NCI-H748 (cell line): ENCODE measurements around the gene PUDP.

Experiments used
- DNase-seq: peaks from one replicate; lab custom pipeline; 2025; ENCODE audit not compliant: unreplicated experiment; lab: John Stamatoyannopoulos, UW

Gene PUDP

DNA sequence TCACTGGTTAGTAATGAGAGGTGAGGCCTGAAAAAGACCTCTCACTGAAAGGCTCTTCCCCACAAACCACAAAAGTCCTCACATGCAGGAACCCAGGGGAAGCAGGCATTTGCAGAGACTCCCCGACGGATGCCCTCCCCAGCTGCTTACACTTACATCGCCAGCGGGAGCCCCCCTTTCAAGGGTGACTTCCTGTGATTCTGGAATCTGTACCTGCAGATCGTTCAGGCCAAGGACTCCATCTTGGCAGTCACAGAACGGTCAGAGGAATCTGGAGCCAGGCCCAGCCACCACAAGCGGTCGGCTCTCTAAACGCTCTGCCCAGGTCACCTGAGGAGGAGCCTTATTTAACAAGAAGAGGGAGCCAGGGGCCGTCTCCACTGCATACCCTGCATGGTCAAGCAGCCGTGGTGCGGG is 71.7 kb downstream of the PUDP start:
- no peak for DNase-seq

DNA sequence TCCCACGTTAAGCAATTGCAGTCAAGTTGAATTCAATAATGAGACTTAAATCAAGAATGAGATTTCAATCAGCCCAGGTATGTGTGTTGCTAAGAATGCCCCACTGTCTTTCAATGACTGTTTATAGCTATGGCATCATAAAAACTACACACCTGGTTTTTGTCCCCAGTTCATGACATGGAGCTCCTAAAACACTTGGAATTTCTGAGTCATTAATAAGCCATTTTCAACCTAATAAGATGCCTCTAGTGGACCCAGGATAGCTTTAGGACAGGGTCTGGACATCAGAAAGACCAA is 73.1 kb downstream of the PUDP start:
- no peak for DNase-seq

DNA sequence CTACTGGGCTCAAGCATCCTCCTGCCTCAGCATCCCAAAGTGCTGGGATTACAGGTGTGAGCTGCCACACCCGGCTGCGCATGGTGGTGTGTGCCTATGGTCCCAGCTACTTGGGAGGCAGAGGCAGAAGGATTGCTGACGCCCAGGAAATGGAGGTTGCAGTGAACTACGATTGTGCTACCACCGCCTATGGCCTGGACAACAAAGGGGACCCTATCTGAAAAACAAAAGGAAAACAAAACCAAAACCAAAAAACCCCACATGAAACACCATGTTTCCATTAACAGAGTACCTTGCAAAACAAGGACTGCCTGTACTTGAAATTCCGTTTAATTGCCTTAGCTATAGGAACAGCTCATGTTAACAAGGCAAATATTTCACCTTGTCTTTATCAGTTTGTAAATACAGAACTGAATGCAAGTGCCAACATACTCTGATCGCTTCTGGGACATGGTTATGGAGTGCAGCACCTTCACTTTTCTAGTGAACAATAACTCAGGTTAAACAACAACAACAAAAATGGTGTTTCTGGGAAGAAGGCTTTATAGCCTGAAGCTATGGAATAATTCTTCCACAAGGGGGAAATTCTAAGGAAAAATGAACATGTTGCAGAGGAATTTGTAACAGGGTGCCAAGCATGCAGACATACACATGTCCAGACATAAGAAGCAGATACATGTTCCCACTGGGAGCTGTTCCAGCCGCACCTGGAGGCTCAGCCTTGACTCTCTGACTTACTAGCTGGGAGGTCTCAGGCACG is 73.6 kb downstream of the PUDP start:
- no peak for DNase-seq

DNA sequence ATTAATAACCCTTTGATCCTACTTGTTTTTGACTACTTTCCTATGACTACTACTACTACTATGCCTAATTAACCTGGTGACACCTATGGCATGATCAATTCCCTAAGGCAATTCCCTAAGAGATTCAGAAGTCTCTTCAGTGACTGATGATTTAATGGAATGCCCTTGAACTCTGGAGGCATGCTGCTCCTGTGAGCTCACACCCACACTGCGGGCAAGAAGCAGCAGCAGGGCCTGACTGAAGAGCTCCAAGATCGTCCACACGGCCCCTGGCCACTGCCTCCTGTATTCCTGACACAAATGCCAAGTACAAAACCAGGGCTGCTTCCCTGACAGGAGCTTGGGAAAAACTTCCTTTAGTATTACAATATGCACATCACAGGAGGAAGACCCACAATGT is 74.6 kb downstream of the PUDP start:
- no peak for DNase-seq

DNA sequence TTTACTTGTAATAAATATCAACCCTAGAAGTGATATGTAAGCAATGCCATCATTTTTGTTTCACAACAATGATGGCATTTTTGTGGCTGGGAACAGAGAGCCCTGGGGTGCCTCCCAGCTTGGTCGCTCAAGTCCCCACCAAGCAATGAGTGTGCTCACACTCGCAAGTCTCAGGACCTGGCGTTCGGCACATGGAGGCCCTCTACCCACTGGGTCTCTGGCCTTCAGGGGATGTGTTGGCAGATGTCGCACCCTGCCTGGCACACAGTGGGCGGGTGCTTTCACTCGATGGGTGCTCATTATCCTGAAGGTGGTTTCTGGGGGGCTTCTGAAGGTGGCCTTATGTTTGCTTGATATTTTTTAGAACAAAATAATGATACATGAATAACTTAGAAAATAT is 75.1 kb downstream of the PUDP start:
- DNase-seq, result no peak

GRCh38 chrX:7071390-7071789 is 76.6 kb downstream of the PUDP start:
- DNase-seq, result no peak

DNA sequence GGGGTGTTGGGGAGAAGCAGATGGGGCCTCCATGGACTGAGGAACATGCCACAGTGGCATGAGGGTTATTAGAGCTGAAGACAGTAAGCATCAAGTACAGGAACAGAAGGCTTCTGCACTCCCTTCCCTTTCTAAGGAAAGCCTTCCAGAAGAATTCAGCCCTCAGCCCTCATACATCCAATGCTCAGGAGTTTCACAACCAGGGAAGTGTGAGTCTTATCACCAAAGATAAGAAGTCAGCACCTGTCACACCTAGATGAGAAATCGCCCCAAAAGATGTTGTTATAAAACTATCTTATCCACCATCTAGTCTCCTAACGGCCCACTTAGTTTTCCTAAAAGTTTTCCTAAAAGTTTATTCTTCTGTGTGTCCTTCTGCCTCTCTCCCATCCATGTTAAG is 78.4 kb downstream of the PUDP start:
- no peak for DNase-seq

GRCh38 chrX:7068939-7069367 is 79.0 kb downstream of the PUDP start:
- peak; percentile 38 for DNase-seq

GRCh38 chrX:7067256-7067655 is 80.7 kb downstream of the PUDP start:
- no peak for DNase-seq

GRCh38 chrX:7065473-7065872 is 82.5 kb downstream of the PUDP start:
- no peak for DNase-seq

DNA sequence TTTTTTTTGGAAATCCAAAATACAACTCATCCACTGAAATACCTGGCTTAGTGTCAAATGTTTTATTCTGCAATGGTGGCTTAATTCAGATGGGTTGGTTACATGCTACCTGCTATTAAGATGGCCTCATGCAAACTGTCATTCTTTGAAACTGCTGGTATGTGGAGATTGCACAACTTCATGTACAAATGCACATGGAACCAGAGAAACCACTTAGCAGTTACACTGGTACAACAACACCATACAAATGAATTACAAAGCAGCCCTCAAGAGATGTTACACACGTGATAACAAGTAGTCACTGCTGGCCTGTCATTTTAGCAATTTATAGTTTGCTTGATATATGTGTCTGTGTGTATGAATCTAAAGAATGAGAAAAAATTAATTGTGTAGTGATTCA is 85.0 kb downstream of the PUDP start:
- DNase-seq, result no peak

DNA sequence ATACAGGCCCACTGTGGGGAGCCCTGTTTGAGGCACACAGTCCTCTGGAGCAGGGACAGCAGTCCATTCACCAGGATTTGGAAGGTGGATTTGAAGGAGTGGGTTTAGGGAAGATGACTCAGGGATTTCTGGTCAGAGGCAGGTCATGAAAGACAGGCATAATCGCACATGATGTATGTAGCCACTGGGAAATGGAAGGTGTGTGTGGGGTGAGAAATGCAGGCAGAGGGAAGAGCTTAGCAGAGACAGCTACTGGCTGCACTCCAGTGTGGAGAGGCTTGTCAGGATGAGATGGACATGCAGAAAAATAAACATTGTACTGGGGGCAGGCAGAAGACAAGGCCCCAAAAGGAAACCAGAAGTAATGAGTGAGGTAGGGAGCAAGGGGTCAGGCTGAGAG is 85.7 kb downstream of the PUDP start:
- no peak for DNase-seq

DNA sequence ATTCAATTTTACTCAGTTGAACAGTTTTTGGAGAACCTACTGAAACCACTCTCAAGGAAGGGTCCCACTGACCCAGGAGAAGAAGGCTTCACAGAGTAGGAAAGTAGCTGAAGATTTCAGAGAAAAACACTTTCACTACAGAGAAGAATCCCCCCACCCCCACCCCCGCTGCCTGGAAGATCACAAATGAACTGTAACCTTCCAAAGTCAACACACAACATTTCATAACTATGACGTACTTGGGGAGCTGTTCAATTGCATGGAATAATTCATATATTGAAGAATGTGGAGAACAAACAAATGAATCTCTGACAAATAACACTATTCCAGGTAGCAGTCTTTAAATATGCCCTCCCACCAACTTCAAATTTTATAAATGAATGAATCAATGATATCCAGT is 86.5 kb downstream of the PUDP start:
- no peak for DNase-seq

- DNase-seq, result no peak
Observed at GRCh38 chrX:7060444-7060843, 87.5 kb downstream of the PUDP start.

DNA sequence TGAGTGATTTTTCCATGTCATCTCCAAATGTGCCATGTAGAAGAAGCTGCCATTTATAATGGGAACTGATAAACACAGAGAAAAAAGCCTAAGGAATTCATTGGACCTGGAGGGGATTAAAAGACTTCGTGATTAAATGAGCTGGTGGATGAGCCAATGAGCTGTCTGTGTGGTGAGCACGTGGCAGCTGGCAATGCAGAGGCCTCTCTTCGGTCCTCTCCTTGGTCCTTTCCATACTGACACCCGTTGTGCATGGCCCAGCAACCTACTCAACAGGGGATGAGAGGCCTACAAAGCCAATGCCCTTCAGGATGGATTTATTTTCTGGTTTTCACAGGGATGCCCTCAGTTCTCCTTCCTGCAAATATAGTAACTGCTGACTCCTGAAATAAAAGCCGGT is 88.1 kb downstream of the PUDP start:
- DNase-seq, result no peak

DNA sequence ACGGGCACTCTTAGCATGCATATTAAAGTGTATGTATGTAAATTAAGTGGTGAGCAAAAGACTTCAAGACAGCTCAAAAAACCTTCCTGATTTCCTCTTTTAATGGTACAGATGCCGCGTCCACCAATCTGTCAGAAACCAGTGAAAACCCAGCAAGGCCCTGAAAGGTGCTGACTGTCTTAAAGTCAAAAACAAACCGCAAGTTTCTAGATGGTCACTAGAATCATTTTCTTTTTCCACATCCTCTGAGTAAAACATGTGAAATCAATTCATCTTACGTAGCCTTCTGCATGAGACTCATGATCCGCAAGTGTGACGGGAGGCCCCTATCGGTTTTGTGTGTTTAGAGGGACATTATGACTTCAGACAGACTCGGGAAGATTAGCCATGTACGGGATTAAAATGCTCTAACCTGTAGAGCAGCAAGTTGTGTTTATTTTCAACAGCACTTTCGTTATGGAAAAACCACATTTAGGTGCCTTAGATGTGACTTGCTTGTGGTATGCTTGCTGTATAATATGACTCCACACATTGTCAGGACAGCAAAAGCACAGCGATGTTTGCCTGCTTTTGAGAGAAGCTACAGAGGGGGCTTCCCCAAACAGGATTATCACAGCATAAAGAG is 88.6 kb downstream of the PUDP start:
- no peak for DNase-seq

DNA sequence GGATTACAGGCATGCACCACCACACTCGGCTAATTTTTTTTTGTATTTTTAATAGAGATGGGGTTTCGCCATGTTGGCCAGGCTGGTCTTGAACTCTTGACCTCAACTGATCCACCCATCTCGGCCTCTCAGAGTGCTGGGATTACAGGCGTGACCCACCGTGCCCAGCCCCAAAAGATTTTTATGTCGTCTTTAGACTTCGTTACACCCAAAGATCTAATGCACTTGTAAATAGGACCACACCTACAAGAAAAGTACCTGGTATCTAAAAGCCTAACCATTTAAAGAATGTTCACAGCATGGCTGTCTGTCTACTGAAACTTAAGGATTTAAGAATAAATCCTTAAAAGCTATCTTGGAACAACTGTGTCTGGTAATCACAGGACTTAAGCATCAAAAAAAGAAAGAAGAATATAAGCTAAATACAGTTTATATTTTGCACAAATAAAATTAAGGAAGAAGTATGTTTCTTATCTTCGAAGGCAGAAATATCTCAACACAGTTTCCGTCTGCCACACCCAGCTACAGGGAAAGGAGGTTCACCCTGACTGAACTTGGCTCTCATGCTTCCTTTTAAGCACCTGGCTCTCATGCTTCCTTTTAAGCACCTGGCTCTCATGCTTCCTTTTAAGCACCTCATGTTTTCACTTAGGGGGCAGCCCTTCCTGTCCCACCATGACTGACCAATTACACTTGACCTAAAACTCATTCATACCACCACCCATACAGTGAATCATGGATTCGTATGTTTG is 92.4 kb downstream of the PUDP start:
- DNase-seq, result no peak

DNA sequence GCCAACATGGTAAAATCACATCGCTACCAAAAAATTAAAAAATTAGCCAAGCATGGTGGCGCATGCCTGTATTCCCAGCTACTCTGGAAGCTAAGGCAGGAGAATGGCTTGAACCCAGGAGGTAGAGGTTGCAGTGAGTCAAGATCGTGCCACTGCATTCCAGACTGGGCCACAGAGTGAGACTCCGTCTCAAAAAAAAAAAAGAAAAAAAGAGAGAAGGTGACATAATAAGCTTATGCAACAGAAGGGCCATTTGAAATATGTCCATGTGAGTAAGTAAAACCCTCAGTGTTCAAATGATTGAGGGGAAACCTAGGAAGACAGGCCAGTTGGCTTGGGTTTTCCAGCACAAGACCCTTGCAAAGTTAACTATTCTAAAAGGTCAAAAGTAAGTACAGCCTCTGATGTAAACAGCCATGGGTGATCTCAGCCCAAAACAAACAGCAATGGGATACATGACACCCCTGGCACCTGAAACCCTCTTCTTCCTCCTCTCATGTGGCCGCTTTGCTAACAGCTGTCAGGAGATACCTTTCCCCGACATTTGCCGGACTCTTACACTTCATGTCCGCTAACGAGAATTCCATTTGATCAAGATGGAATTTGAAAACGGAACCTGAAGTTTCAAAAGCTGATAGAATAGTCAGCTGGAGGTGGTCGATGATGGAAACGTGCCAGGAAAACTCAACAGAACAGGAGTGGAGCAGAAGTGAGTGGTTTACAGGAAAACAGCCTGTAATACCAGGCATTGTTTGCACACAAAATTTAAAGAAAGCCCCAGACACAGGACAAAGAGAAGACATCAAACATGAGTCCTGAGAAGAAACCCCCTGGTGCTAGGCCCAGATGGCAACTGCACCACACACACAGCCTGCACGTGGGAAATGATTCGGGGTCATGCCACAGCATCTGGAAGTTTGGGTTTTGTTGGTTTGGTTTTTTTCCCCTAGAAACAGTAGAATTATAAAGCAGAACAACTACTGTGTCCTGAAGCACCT is 93.4 kb downstream of the PUDP start:
- DNase-seq, result peak; percentile 80

GRCh38 chrX:7052541-7052940 is 95.4 kb downstream of the PUDP start:
- DNase-seq, result no peak

DNA sequence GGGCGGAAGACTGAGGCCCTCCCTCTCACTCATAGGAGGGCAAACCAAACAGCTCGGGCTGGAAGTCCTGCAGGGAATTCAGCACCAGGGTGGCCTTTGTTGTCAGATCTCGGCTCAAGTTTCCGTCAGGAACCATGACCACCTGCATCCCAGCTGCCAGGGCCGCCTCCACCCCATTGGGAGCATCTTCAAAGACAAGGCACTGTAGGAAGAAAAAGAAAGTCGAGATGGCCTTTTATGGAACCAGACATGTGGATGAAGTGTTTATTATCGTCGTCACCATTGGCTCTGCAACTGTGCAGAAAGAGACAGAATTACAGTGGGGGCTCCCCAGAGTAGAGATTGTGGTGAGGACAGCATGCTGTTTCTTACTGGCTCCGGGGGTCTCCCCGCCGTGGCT is 97.7 kb downstream of the PUDP start:
- no peak for DNase-seq

DNA sequence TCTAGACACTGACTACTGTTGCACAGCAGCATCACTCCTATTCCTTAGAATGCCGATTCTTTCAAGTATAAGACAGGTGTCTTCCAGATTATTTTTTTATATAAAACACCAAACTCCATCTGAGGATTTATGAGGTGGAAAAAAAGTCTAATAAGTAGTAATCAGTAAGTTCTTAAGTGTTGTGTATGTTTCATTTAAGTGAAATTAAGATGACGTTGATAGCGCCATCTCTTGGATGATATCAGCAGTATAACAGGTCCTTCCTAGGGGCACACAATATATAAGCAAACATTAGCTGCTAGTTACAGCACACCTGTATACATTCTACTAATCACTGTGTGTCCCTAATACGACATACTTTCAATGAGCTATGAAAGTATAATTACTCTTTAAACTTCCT is 100.0 kb downstream of the PUDP start:
- DNase-seq, result peak; percentile 59
